ACC112 (cell line): Measurements from ENCODE around the gene TRIM25.

Experiments
- H2AFZ ChIP-seq: fragments of 200-600 bp; sonication (generic); one replicate; pipeline ENCODE4 v1.6.0; 2017; ENCODE audit warnings: antibody characterized with exemption, low read length; ENCODE audit not compliant: unreplicated experiment
- H3K27ac ChIP-seq: fragments of 200-600 bp; sonication (generic); 2 replicates; pipeline ENCODE4 v1.5.1; 2014; ENCODE audit warnings: low read depth, mild to moderate bottlenecking, antibody characterized with exemption, low read length, moderate library complexity
- H3K27me3 ChIP-seq: fragments of 200-600 bp; sonication (generic); 2 replicates; pipeline ENCODE4 v1.6.1; 2014; ENCODE audit warnings: mild to moderate bottlenecking, antibody characterized with exemption, low read length, moderate library complexity, mixed read lengths; ENCODE audit not compliant: insufficient read depth
- H3K36me3 ChIP-seq: fragments of 200-600 bp; sonication (generic); 2 replicates; pipeline ENCODE4 v1.6.1; 2016; ENCODE audit warnings: mild to moderate bottlenecking, antibody characterized with exemption, low read length, moderate library complexity, mixed read lengths; ENCODE audit not compliant: insufficient read depth
- H3K4me1 ChIP-seq: fragments of 200-600 bp; sonication (generic); one replicate; pipeline ENCODE4 v1.6.1; 2016; ENCODE audit warnings: low read length, mixed read lengths; ENCODE audit not compliant: insufficient read depth, unreplicated experiment, control insufficient read depth
- H3K4me3 ChIP-seq: fragments of 200-600 bp; sonication (generic); 2 replicates; pipeline ENCODE4 v1.5.1; 2014; ENCODE audit warnings: mild to moderate bottlenecking, low read depth, low read length
- H3K79me2 ChIP-seq: fragments of 200-600 bp; sonication (generic); one replicate; pipeline ENCODE4 v1.6.0; 2016; ENCODE audit warnings: low read length; ENCODE audit not compliant: control insufficient read depth, unreplicated experiment, insufficient read depth

Gene TRIM25

DNA sequence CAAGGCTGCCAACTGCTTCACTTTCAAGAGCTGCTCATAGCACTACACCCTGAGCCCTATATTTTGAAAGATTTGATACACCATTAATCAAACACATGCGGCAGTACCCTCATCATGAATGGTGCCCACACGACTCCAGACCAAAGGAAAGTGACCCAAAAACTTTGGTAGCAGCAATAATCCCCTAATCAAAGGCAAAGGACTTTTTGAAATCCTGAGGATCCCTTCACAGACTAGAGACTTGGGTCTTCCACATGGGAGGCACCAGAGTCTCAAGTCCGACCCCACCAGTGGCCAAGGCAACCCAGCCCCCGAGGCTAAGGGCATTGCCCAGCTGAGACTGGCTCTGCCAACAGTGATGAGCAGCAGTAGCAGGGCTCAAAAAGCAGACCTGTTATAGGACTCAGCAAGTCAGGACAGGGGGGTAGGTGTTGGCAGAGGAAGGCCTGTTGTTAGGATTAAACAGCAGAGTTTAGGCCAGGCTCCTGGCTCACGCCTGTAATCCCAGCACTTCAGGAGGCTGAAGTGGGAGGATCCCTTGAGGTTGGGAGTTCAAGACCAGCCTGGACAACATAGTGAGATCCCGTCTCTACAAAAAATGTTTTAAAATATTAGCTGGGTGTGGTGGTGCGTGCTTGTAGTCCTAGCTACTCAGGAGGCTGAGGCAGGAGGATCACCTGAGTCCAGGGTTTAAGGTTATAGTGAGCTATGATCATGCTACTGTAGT, 3.2 kb downstream of the TRIM25 start:
- Histone ChIP-seq H3K27ac (no peak overlapping the region), H3K4me1 (peaks cover 32% of the 10 kb centered on the region), H3K36me3 (peaks cover 45% of the 10 kb centered on the region), H3K4me3 (peak overlapping the region; percentile 68), H3K79me2 (peaks cover 84% of the 10 kb centered on the region), H3K27me3 (no peaks in the 10 kb centered on the region), H2AFZ (no peak overlapping the region)

DNA sequence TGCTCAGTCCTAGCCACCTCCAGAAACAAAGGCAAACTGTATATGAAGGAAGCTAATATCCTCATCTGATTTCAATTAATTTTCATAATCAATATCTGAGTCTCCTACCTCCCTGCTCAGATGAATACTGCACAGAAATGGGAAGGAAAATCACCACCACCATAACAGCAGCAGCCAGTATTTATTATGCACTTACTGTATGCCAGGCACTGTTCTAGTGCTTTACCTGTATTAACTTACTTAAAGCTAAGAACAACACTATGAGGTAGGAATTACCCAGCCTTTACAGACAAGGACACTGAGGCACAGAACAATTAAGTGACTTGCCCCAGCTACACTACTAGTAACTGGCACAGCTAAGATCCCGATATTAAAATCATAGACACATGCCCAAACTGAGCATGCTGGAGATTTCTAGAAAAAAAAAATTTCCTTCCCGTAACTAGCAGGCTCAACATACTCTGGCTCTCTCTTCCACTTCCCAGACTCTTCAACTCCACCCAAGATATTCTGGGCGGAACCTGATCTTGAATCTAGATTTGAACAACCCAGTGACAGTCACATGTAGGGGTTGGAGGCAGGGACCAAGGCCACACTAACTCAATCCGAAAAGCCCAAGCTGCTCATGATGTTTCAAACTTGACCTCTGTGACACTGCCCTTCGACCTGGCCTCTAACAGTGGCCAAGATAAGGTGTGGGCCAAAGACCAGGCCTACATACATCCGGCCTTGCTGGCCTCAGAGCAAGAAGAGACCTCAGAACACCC, 3.9 kb downstream of the TRIM25 start:
- Histone ChIP-seq H3K36me3 (peaks cover 47% of the 10 kb centered on the region), H3K27me3 (no peaks in the 10 kb centered on the region), H2AFZ (no peak overlapping the region), H3K4me3 (peak overlapping the region; percentile 68), H3K79me2 (peaks cover 82% of the 10 kb centered on the region), H3K4me1 (peaks cover 32% of the 10 kb centered on the region), H3K27ac (no peak overlapping the region)

DNA sequence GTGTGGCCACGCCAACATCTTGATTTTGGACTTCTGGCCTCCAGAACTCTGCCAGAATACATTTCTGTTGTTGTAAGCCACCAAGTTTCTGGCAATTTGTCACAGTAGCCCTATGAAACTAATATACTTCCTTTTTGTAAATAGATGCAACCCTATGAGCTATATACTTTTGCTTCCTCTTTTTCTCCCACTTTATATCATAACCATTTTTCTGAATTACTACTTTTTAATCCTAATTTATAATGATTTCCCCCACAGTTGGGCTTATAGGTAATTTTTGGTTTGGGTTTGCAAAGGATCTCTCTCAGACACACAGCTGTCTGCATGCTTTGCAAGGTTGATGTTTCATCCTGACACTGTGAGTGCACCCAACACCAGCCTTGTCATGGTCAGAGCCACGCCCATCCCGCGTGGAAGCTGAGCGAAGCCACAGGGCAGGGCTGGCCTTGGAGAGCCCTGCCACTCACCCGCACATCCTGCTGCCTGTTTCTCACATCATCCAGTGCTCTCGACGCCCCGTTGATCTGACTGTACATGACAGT, 5.8 kb downstream of the TRIM25 start:
- Histone ChIP-seq H3K4me1 (peaks cover 32% of the 10 kb centered on the region), H3K36me3 (peaks cover 62% of the 10 kb centered on the region), H2AFZ (no peak overlapping the region), H3K79me2 (peaks cover 75% of the 10 kb centered on the region), H3K27me3 (no peaks in the 10 kb centered on the region), H3K27ac (no peak overlapping the region), H3K4me3 (no peak overlapping the region)

DNA sequence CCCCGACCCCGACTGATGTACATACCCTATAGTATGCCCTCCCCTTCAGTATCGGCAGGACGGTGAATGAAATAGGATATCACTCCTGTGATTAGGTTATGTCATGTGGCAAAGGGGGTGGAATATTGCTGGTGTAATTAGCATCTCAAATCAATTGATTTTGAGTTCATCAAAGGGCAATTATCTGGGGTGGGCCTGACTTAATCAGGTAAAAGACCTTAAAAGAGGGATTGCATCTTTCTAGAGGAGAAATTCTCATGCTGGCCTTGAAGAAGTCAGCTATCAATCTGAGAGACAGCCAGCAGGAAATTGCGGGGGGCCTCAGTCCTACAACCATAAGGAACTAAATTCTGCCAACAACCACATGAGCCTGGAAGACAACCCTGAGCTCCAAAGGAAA, 10.3 kb downstream of the TRIM25 start:
- peaks cover 74% of the 10 kb centered on the region for H3K36me3 ChIP-seq
- no peak overlapping the region for H3K4me3 ChIP-seq
- no peak overlapping the region for H3K27ac ChIP-seq
- H3K4me1 ChIP-seq, result peaks cover 37% of the 10 kb centered on the region
- H2AFZ ChIP-seq, result no peak overlapping the region
- no peaks in the 10 kb centered on the region for H3K27me3 ChIP-seq
- H3K79me2 ChIP-seq, result peaks cover 70% of the 10 kb centered on the region

DNA sequence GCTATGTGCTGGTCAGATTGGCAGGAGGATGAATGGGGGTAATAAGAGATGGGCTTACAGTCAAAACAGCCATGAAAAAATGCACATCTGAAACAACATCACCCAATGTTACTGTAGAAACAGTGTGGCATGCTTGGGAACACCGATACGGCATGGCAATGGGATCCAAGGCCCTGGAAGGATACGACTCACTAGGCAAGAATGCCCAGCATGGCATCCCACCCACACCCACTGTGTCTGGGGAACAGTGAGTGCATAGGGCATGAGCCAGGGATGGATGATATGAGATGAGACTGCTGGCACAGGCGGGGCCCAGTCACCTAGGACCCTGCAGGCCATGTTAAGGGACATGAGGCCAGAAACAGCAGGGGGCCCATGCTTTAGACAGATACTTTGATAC, 11.5 kb downstream of the TRIM25 start:
- Histone ChIP-seq H3K27ac (peak overlapping the region; percentile 72), H2AFZ (no peak overlapping the region), H3K36me3 (peaks cover 74% of the 10 kb centered on the region)

DNA sequence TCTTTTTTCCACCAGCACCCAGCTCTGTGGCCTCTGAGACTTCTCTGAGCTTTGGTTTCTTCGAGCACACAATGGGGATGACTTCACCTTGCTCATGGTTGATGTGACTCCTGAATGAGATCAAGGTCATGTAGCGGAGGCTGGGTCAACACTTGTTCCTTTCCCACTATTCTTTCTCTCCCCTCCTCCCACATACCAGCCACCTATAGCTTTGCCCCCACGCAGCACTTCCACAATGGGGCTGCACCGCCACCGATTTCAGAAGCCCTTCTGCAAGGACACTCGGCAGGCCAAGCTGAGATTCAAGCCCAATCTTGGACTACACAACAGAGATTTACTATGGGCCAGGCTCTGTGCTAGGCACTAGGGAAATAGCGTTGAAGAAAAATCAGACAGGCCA, 14.4 kb downstream of the TRIM25 start:
- peaks cover 31% of the 10 kb centered on the region for H3K4me1 ChIP-seq
- no peak overlapping the region for H3K4me3 ChIP-seq
- H3K36me3 ChIP-seq, result peaks cover 73% of the 10 kb centered on the region
- peaks cover 62% of the 10 kb centered on the region for H3K79me2 ChIP-seq
- no peak overlapping the region for H2AFZ ChIP-seq
- no peaks in the 10 kb centered on the region for H3K27me3 ChIP-seq
- no peak overlapping the region for H3K27ac ChIP-seq

More for the DNA sequence above, 11.5 kb downstream of the TRIM25 start:
- Histone ChIP-seq H3K4me3 (no peak overlapping the region; the same call in 1 of the 2 replicates), H3K27me3 (no peaks in the 10 kb centered on the region), H3K4me1 (peaks cover 31% of the 10 kb centered on the region), H3K79me2 (peaks cover 68% of the 10 kb centered on the region)

DNA sequence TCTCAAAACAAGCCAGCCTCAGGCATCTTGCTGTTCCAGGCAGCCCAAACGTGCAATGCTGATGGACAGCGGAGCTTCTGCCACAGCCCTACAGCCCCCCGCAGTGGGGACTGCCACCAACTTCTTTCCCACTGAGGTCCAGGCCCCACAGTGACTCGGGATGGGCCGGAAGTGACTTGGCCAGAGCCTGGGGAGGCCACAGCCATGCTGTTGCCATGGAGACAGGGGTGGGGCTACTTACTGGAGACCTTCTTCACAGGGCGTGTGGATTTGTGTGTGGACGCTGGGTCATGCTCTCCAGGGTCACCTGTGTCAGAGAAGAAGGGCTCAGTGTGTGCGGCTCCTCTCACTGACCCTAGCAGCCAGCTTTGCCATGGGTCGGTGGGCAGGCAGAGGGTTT, 15.0 kb downstream of the TRIM25 start:
- H3K27me3 ChIP-seq, result no peaks in the 10 kb centered on the region
- H3K36me3 ChIP-seq, result peaks cover 72% of the 10 kb centered on the region
- no peak overlapping the region for H2AFZ ChIP-seq
- H3K4me1 ChIP-seq, result peaks cover 31% of the 10 kb centered on the region
- H3K4me3 ChIP-seq, result no peak overlapping the region
- no peak overlapping the region for H3K27ac ChIP-seq
- H3K79me2 ChIP-seq, result peaks cover 59% of the 10 kb centered on the region

DNA sequence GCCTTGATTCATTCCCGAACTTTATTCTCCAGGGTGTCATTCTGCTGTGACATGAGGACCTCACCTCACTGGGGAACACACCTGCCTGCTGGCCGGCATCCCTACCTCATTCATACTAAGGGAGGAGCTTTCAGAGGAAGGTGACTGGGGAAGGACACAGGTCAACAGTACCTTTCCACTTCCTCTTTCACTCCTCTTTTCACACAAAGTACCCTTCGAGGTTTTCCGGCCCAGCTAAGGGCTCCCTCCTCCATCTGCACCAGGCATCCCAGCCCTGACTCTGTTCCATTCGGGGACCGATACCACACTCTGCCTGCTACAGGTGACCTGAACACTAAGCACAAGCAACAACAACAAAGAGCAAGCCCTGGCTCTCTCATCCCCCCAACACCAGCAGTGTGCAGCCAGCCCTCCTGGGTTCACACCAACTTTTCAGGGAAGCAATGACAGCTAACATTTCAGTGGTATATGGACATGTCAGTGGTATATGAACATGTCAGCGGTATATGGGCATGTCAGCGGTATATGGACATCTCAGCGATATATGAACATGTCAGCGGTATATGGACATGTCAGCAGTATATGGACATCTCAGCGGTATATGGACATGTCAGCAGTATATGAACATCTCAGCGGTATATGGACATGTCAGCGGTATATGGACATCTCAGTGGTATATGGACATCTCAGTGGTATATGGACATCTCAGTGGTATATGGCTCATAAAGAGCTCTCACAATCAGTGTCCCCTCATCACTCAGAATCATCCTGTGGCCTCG, 16.0 kb downstream of the TRIM25 start:
- Histone ChIP-seq H3K36me3 (peaks cover 77% of the 10 kb centered on the region), H3K27me3 (no peaks in the 10 kb centered on the region), H2AFZ (no peak overlapping the region), H3K27ac (no peak overlapping the region), H3K4me3 (no peak overlapping the region), H3K4me1 (peaks cover 30% of the 10 kb centered on the region), H3K79me2 (peaks cover 57% of the 10 kb centered on the region)

DNA sequence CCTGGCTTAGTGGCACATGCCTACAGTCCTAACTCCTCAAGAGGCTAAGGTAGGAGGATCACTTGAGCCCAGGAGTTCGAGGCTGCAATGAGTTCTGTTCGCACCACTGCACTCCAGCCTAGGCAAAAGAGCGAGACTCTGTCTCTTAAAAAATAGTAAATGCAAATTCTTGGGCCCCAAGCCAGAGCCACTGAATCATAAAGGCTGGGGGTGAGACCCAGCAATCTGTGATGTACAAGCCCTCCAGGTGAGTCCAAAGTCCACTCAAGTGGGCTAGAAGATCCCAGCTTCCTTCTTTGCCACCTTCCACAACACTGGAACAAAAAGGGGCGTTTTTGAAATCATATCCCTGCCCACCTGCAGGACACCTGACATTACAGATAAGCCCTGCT, 16.9 kb downstream of the TRIM25 start:
- Histone ChIP-seq H3K27me3 (no peaks in the 10 kb centered on the region), H3K36me3 (peaks cover 83% of the 10 kb centered on the region), H3K79me2 (peaks cover 51% of the 10 kb centered on the region), H2AFZ (no peak overlapping the region), H3K4me3 (no peak overlapping the region), H3K4me1 (peaks cover 22% of the 10 kb centered on the region), H3K27ac (no peak overlapping the region)

DNA sequence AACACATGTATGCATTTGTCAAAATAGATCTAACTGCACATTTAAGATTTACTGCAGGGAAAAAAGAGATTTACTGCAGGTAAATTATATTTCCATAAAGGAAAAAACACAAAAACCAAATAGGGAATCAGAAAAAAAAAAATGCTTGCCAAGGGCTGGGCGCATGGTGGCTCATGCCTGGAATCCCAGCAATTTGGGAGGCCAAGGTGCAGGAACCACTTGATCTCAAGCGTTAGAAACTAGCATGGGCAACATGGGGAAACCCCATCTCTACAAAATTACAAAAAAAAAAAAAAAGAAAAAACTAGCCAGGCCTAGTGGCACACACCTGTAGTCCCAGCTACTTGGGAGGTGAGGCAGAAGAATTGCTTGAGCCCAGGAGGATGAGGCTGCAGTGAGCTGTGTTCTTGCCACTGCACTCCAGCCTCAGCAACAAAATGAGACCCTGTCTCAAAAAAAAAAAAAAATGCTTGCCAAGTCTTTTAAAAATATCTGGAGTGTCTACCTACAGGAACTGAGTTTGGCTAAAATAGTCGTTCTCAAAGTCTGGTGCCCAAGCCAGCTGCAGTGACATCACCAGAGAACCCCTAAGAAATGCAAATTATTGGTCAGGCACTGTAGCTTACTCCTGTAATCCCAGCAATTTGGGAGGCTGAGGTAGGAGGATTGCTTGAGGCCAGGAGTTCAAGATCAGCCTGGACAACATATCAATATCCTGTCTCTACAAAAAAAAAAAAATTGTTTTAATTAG, 17.5 kb downstream of the TRIM25 start:
- H2AFZ ChIP-seq, result no peak overlapping the region
- peaks cover 83% of the 10 kb centered on the region for H3K36me3 ChIP-seq
- H3K79me2 ChIP-seq, result peaks cover 45% of the 10 kb centered on the region
- H3K4me3 ChIP-seq, result no peak overlapping the region
- peaks cover 16% of the 10 kb centered on the region for H3K4me1 ChIP-seq
- no peaks in the 10 kb centered on the region for H3K27me3 ChIP-seq
- H3K27ac ChIP-seq, result no peak overlapping the region
